HG02981 (cell line): ENCODE measurements around the gene PLCXD3.

Source experiments
- ATAC-seq: cut with Tn5 transposase; IDR thresholded peaks from one replicate; pipeline ENCODE4 v1.9.1; 2021; ENCODE audit warnings: mild to moderate bottlenecking, moderate library complexity; ENCODE audit not compliant: unreplicated experiment

The PLCXD3 gene

GRCh38 chr5:41510176-41510831 lies at the start of gene PLCXD3:
TSS of gene PLCXD3 (minus strand) at chr5:41510601. CDS start at chr5:41510526, 75 bp downstream.
- no peak for ATAC-seq

GRCh38 chr5:41559184-41559583 lies 48.8 kb upstream of the PLCXD3 start:
- ATAC-seq, result no peak

- no peak for ATAC-seq
Measured at GRCh38 chr5:41558295-41558694, 47.9 kb upstream of the PLCXD3 start.

GRCh38 chr5:41547991-41548390 lies 37.6 kb upstream of the PLCXD3 start:
- no peak for ATAC-seq

- ATAC-seq, result no peak
Measured at GRCh38 chr5:41542183-41542582, 31.8 kb upstream of the PLCXD3 start.

- no peak for ATAC-seq
Measured at GRCh38 chr5:41539454-41539853, 29.1 kb upstream of the PLCXD3 start.

GRCh38 chr5:41537581-41537980 lies 27.2 kb upstream of the PLCXD3 start:
- no peak for ATAC-seq

- no peak for ATAC-seq
Measured at GRCh38 chr5:41532485-41532884, 22.1 kb upstream of the PLCXD3 start.

GRCh38 chr5:41527201-41527779 lies 16.9 kb upstream of the PLCXD3 start:
- no peak for ATAC-seq

GRCh38 chr5:41526699-41527098 lies 16.3 kb upstream of the PLCXD3 start:
- no peak for ATAC-seq

GRCh38 chr5:41524174-41524573 lies 13.8 kb upstream of the PLCXD3 start:
- ATAC-seq, result no peak

- ATAC-seq, result no peak
Measured at GRCh38 chr5:41522193-41522786, 11.9 kb upstream of the PLCXD3 start.

GRCh38 chr5:41519801-41520200 lies 9.4 kb upstream of the PLCXD3 start:
- ATAC-seq, result no peak

GRCh38 chr5:41517909-41518308 lies 7.5 kb upstream of the PLCXD3 start:
- ATAC-seq, result no peak

- ATAC-seq, result no peak
Measured at GRCh38 chr5:41511241-41511640, 840 bp upstream of the PLCXD3 start.

GRCh38 chr5:41509399-41510175 lies 814 bp downstream of the PLCXD3 start:
- ATAC-seq, result no peak

GRCh38 chr5:41508696-41509398 lies 1.6 kb downstream of the PLCXD3 start:
- ATAC-seq, result no peak

GRCh38 chr5:41508186-41508585 lies 2.2 kb downstream of the PLCXD3 start:
- ATAC-seq, result no peak

- no peak for ATAC-seq
Measured at GRCh38 chr5:41507501-41507900, 2.9 kb downstream of the PLCXD3 start.

GRCh38 chr5:41503860-41504259 lies 6.5 kb downstream of the PLCXD3 start:
- ATAC-seq, result no peak

- ATAC-seq, result no peak
Measured at GRCh38 chr5:41503310-41503709, 7.1 kb downstream of the PLCXD3 start.
